NCI-H526 (cell line): ENCODE data around the gene GPR6.

Experiments used
- DNase-seq, 2 experiments: peaks; one replicate each; lab custom pipeline; 2025; lab: John Stamatoyannopoulos, UW

The GPR6 gene

GRCh38 chr6:109978174-109979032 is at the start of gene GPR6:
GPR6 (plus strand) TSS chr6:109978311; CDS start chr6:109979113, 802 bp downstream.
- peak; percentile 23 to 80 for DNase-seq

GRCh38 chr6:109934293-109934692 is 43.8 kb upstream of the GPR6 start:
- no peak for DNase-seq

- no peak for DNase-seq
Observed at GRCh38 chr6:109939654-109940053, 38.5 kb upstream of the GPR6 start.

GRCh38 chr6:109944448-109944847 is 33.7 kb upstream of the GPR6 start:
- DNase-seq, result no peak

GRCh38 chr6:109945091-109945490 is 33.0 kb upstream of the GPR6 start:
- DNase-seq, result no peak

- DNase-seq, result no peak
Observed at GRCh38 chr6:109946979-109947378, 31.1 kb upstream of the GPR6 start.

GRCh38 chr6:109949281-109950065 is 28.6 kb upstream of the GPR6 start:
- DNase-seq, result no peak

- no peak for DNase-seq
Observed at GRCh38 chr6:109955491-109955890, 22.6 kb upstream of the GPR6 start.

- DNase-seq, result no peak
Observed at GRCh38 chr6:109958626-109959025, 19.5 kb upstream of the GPR6 start.

GRCh38 chr6:109961611-109962041 is 16.5 kb upstream of the GPR6 start:
- DNase-seq, result no peak

- DNase-seq, result no peak
Observed at GRCh38 chr6:109962271-109962670, 15.8 kb upstream of the GPR6 start.

- DNase-seq, result no peak
Observed at GRCh38 chr6:109963598-109964170, 14.4 kb upstream of the GPR6 start.

GRCh38 chr6:109964949-109965348 is 13.2 kb upstream of the GPR6 start:
- DNase-seq, result no peak

GRCh38 chr6:109966299-109966698 is 11.8 kb upstream of the GPR6 start:
- DNase-seq, result no peak

GRCh38 chr6:109977791-109978173 is 329 bp upstream of the GPR6 start:
- DNase-seq, result peak in 1 of 2 experiments; percentile 70

- no peak for DNase-seq
Observed at GRCh38 chr6:109979033-109979921, 1.2 kb downstream of the GPR6 start.

- no peak for DNase-seq
Observed at GRCh38 chr6:109984410-109984809, 6.3 kb downstream of the GPR6 start.

GRCh38 chr6:109987196-109987595 is 9.1 kb downstream of the GPR6 start:
- DNase-seq, result no peak

GRCh38 chr6:109991201-109992101 is 13.3 kb downstream of the GPR6 start:
- DNase-seq, result no peak

- DNase-seq, result no peak
Observed at GRCh38 chr6:109998159-109998785, 20.2 kb downstream of the GPR6 start.
